Kidney epithelial cell (primary cell): ENCODE results near the gene RAB25. TPM values are rescaled to one million over a fixed set of nuclear protein-coding genes. Genes with fewer than 3 reads are reported as not detected.

Experiments used
- DNase-seq: peaks from one replicate; pipeline ENCODE4 v3.0.0-alpha.2; 2010; ENCODE audit warnings: low read depth
- H3K27me3 ChIP-seq: 2 replicates; pipeline ENCODE4 v1.6.0; 2011; ENCODE audit warnings: low read length; ENCODE audit not compliant: control insufficient read depth, insufficient read depth
- H3K36me3 ChIP-seq: 2 replicates; pipeline ENCODE4 v1.5.1; 2011; ENCODE audit warnings: low read length; ENCODE audit not compliant: control insufficient read depth, insufficient read depth
- H3K4me3 ChIP-seq: 2 replicates; pipeline ENCODE4 v1.5.1; 2011; ENCODE audit warnings: low read depth, mild to moderate bottlenecking, control low read depth, low read length
- total RNA-seq: library from RNA; depleted of rRNA; stranded (reverse); fragments of >200 nt; gene quantifications from 2 replicates; pipeline ENCODE4 v1.2.3, GENCODE V29; 2015
- TF ChIP-seq, protein P1 (sequence below): IDR thresholded peaks from 2 replicates; pipeline ENCODE4 v1.5.1; 2011; ENCODE audit warnings: mild to moderate bottlenecking, moderate library complexity, low read length, control low read depth, inconsistent platforms; ENCODE audit not compliant: insufficient read depth, poor library complexity, severe bottlenecking

Gene RAB25
- total RNA-seq, 1 donor from 2014 or later = 30.4 TPM

DNA sequence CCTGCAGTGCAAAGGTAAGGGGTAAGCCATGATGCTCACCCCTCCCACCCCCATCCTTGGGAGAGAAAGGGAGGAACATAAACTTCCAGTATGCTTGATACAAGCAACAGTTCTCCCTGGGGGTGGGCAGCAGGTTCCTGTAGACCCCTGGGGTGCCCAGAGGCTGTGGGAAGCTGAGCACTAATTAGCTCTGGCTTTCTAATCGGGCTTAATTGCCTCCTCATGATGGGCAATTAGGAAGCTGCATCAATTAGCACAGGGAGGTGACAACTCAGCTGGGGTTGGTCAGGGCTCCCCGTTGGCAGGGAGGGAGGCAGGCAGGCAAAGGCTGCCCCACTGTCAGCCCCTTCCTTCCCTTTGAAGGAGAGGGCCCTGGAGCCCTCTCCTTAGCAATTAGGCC, 37.8 kb downstream of the RAB25 start:
- Histone ChIP-seq H3K4me3 (no peak overlapping the region), H3K27me3 (no peaks in the 10 kb centered on the region), H3K36me3 (no peaks in the 10 kb centered on the region)
- TF ChIP-seq, protein P1, sequence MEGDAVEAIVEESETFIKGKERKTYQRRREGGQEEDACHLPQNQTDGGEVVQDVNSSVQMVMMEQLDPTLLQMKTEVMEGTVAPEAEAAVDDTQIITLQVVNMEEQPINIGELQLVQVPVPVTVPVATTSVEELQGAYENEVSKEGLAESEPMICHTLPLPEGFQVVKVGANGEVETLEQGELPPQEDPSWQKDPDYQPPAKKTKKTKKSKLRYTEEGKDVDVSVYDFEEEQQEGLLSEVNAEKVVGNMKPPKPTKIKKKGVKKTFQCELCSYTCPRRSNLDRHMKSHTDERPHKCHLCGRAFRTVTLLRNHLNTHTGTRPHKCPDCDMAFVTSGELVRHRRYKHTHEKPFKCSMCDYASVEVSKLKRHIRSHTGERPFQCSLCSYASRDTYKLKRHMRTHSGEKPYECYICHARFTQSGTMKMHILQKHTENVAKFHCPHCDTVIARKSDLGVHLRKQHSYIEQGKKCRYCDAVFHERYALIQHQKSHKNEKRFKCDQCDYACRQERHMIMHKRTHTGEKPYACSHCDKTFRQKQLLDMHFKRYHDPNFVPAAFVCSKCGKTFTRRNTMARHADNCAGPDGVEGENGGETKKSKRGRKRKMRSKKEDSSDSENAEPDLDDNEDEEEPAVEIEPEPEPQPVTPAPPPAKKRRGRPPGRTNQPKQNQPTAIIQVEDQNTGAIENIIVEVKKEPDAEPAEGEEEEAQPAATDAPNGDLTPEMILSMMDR = no peak
- no peak for DNase-seq

DNA sequence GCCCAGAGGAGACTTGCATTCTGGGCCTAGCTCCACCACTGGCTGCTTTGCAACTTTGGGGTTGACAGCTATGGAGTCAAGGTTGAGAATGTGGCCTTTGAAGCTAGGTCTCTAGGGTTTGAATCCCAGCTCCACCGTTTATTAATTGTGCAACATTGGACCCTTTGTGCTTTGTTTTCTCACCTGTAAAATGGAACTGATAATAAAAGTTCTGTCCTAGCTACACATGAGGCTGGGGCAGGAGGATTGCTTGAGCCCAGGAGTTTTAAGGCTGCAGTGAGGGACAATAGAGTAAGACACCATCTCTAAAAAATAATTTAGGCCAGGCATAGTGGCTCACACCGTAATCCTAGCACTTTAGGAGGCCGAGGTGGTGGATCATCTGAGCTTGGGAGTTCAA, 38.3 kb downstream of the RAB25 start:
- TF ChIP-seq, protein P1 = no peak
- H3K27me3 ChIP-seq = no peaks in the 10 kb centered on the region

DNA sequence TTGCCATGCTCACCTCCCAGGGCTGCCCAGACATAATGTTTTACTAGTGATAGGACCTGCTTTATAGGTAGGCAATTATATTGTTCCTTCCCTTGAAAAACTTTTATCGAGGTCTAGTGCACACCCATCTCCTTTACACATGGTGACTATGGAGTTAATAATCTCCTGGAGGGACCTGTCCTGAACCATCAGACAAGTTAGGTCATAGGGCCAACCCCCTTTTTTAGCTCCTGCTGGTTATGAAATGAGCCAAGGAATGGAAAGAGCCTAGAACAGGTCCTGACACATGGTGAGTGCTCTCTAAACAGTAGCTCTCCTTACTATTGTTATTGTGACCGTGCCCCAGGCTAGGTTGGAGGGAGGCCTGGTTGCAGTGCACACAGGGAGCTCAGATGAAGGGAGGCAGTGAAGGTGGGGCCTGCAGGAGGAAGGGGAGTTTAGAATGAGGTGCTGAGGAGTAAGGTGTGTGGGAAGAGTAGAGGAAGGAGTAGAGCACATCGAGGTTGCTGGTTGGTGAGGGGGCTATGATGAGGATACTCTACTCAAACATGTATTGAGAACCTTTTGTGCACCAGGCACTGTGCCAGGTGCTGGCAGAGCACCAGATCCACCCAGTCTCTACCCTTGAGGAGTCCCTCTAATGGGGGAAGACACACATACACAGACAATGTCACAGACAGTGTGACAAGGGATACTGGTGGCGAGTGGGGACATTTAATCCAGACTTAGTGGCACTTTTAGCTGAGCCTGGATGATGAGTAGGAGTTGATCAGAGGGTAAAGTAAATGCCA, 39.4 kb downstream of the RAB25 start:
- TF ChIP-seq, protein P1 = no peak
- no peaks in the 10 kb centered on the region for H3K27me3 ChIP-seq
- no peak for DNase-seq
- H3K36me3 ChIP-seq = no peaks in the 10 kb centered on the region
- H3K4me3 ChIP-seq = no peak overlapping the region

More for the DNA sequence above, 38.3 kb downstream of the RAB25 start:
- Histone ChIP-seq H3K4me3 (no peak overlapping the region), H3K36me3 (no peaks in the 10 kb centered on the region)
- DNase-seq = no peak

DNA sequence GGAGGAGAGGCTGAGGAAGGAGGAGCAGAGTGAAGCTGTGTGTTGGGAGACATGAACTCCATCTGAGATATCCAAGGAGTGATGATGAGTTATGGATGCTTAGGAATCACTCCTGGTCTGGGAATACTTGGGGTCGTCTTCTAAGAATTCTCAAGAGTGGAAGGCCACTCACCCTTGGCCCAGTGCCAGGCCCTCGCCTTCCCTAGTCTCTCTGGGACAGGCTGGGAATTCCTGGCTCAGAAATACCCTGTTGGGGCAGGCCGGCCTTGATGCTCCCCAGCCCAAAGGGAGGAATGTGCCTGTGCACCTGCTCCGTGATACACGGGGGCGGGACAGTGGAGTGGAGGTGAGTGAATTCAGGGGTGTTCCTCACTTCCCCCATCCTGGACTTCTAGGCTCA, 40.9 kb downstream of the RAB25 start:
- Histone ChIP-seq H3K36me3 (no peaks in the 10 kb centered on the region), H3K27me3 (no peaks in the 10 kb centered on the region), H3K4me3 (no peak overlapping the region)
- TF ChIP-seq, protein P1 = no peak
- no peak for DNase-seq

DNA sequence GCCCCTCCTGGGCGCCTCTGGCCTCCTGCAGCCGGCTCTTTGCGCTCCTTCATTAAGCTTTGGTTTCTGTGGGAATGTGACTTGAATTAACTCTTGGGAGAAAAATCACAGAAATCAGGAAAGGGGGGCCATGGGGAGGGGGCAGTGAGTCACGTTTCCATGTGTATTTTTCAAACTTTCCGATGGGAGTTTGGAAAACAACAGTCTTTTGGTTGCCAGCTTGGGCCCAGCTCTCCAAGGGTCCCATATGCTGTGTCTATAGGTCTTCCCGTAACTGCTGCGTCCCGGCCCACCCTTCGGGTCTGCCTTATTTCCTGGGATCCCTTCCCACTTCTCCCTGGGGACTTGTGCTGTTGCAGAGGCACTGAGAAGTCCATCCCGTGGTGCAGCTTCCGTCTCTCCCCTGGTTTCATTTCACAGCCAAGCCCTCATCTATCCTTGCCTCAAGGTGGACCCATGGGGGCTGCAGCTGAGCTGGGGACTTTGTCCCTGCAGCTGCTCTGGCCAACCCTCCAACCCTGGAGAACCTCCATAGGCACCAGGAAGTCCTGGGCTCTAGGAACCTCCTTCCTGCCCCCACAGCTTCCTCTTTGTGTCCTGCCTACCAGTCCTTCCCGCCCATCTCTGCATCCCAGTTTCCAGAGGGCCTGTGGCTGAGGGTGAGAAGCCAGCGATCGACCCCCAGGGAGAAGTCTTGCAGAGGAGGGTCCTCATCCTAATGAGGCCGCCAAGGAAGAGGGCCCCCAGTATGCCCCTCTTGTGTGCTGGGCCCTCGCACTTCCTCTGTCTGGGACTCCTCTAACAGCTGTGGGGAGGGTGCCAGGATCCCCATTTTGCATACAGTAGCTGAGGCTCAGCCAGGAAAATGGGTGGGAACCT, 41.9 kb downstream of the RAB25 start:
- H3K27me3 ChIP-seq = no peaks in the 10 kb centered on the region
- TF ChIP-seq, protein P1 = no peak
- no peak for DNase-seq
- no peaks in the 10 kb centered on the region for H3K36me3 ChIP-seq
- no peak overlapping the region for H3K4me3 ChIP-seq
